Adipose tissue (tissue), 3 donors: ENCODE results near the gene FAIM2. TPM values are rescaled to one million over a fixed set of nuclear protein-coding genes. Genes with fewer than 3 reads are reported as not detected.

Experiments used
- H3K27ac ChIP-seq: one replicate; pipeline ENCODE4 v1.5.1; 2013; ENCODE audit warnings: low read depth, low read length
- WGBS, 3 donors: extraction: QIAGEN DNeasy Blood & Tissue Kit; methylation state at CpG; one replicate each; pipeline ENCODE4 v1.1.7; 2013; 5-methylcytosine and 5-hydroxymethylcytosine counted together
- polyA plus RNA-seq, 3 donors: library from polyadenylated mRNA; stranded (reverse); fragments of 200-250 nt; gene quantifications; one replicate each; pipeline ENCODE4 v1.2.3, GENCODE V29; 2013
- donor health status: healthy with polysubstance abuse.
- donor health status: Bipolar disorder and iron deficiency.
- donor health status: healthy.

The FAIM2 gene
- polyA plus RNA-seq, 3 donors: 0.19 to 6.0 (median 0.53) TPM

GRCh38 chr12:49821373-49822287, 82.1 kb downstream of the FAIM2 start:
- WGBS, 3 donors: 68 to 79% (median 71%) methylated on average over 10 of the region's 10 CpGs
- no peak overlapping the region for H3K27ac ChIP-seq

- 51 to 66% (median 52%) methylated on average over 2 of the region's 2 CpGs for WGBS, 3 donors
- no peak overlapping the region for H3K27ac ChIP-seq
Measured at GRCh38 chr12:49819786-49820185, 83.9 kb downstream of the FAIM2 start.

DNA sequence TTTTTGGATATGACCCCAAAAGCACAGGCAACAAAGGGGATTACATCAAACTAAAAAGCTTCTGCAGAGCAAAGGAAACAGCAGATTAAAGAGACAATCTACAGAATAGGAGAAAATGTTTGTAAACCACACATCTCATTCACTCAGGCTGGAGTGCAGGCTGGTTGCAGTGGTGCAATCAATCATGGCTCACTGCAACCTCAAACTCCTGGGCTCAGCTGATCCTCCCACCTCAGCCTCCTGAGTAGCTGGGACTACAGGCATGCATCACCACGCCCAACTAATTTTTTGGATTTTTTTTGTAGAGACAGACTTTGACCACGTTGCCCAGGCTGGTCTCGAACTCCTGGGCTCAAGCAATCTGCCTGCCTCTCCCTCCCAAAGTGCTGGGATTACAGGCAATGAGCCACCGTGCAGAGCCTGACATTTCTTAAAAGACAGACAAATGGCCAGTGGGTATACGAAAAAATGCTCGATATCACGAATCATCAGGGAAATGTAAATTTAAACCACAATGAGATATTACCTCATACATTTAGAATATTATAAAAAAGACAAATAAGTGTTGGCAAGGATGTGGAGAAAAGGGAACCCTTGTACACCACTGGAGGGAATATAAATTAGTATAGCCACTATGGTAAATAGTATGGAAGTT, 85.3 kb downstream of the FAIM2 start:
- 57 to 84% (median 71%) methylated on average over 7 of the region's 7 CpGs for WGBS, 3 donors
- H3K27ac ChIP-seq: no peak overlapping the region

Other genes starting within 250 kb of the FAIM2 start
- 1 to 10 TPM; 1.2 to 8.0 (median 7.5) TPM for gene FMNL3, start 196.5 kb downstream of the FAIM2 start, polyA plus RNA-seq
- 100 to 1,000 TPM; 120 to 351 (median 210) TPM for gene TMBIM6, start 162.3 kb downstream of the FAIM2 start, polyA plus RNA-seq
- gene NCKAP5L, start 75.5 kb downstream of the FAIM2 start, polyA plus RNA-seq: 10 to 100 TPM in 2 of 3 donors, 1 to 10 TPM in 1; 4.1 to 17.4 (median 11.6) TPM
- 1 to 10 TPM; 1.6 to 3.2 (median 1.9) TPM for gene BCDIN3D, start 60.8 kb downstream of the FAIM2 start, polyA plus RNA-seq
- gene AQP2, start 46.8 kb upstream of the FAIM2 start, polyA plus RNA-seq: under 1 TPM in 1 of 3 donors, not detected in 2; 0.06 TPM
- gene AQP5, start 58.0 kb upstream of the FAIM2 start, polyA plus RNA-seq: under 1 TPM; 0.34 to 0.98 (median 0.76) TPM
- 1 to 10 TPM in 1 of 3 donors, under 1 TPM in 2; 0.06 to 1.7 (median 0.06) TPM for gene AQP6, start 69.0 kb upstream of the FAIM2 start, polyA plus RNA-seq
- 1 to 10 TPM; 1.8 to 5.4 (median 3.0) TPM for gene RACGAP1, start 121.6 kb upstream of the FAIM2 start, polyA plus RNA-seq
- gene ASIC1, start 153.7 kb upstream of the FAIM2 start, polyA plus RNA-seq: 1 to 10 TPM in 1 of 3 donors, under 1 TPM in 2; 0.38 to 5.4 (median 0.65) TPM
- gene SMARCD1, start 181.4 kb upstream of the FAIM2 start, polyA plus RNA-seq: 10 to 100 TPM; 15.8 to 38.4 (median 17.9) TPM
- 1,000 to 10,000 TPM in 1 of 3 donors, 100 to 1,000 TPM in 2; 119 to 1,308 (median 222) TPM for gene GPD1, start 200.1 kb upstream of the FAIM2 start, polyA plus RNA-seq
- 100 to 1,000 TPM in 2 of 3 donors, 10 to 100 TPM in 1; 57.4 to 174 (median 134) TPM for gene COX14, start 208.3 kb upstream of the FAIM2 start, polyA plus RNA-seq